Measurements from ENCODE around the gene ANKRD29. TPM values are rescaled to one million over a fixed set of nuclear protein-coding genes. Genes with fewer than 3 reads are reported as not detected.

ANKRD29 gene
- total and polyA plus RNA-seq, 10 of the 15 experiments (the other 5 are each of a cell fraction or from before 2014, with no cell fraction given): 0.53 to 9.2 (median 1.6) TPM

DNA sequence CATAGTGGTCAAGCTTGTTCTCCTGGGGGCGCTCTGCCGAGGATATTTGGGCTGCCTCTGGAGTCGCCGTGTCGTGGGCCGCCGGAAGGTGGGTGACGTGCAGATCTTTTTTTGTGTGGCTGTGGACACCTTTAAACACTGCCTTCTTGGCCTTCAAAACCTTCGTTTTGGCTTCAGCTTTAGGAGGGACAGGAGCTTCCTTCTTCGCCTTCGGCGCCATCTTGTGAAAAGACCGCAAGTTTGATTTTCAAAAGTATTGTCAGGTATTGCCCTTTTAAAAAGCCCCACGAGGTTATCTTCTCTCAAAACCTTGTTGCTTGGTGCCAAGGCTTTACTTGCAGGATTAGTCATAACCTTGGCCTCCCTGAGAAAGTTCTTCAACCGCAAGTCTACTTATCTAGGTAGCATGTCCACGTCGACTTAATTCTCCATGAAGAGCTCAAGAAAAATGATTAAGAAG lies 47.4 kb upstream of the ANKRD29 start:
- H3K4me1 ChIP-seq (ENCODE audit: control insufficient read depth, insufficient read depth, low read length): no peaks in the 10 kb centered on the region
- H3K79me2 ChIP-seq (ENCODE audit: control insufficient read depth, insufficient read depth, low read length): no peaks in the 10 kb centered on the region
- ATAC-seq (no peak; the same call in 2 of the 3 replicates), FAIRE-seq (no peak), DNase-seq (ENCODE audit: low read depth, low spot score) (no peak)
- no peak overlapping the region for H3K9ac ChIP-seq (ENCODE audit: control insufficient read depth, insufficient read depth, low read length)
- intact Hi-C loops (cut with micrococcal nuclease; ENCODE audit: unreplicated experiment) (loop anchor here (10.0 kb wide), 1 partner anchor 205 kb away; no protein-coding TSS in a partner anchor), in situ Hi-C loops (cut with MboI) (no loop called here)
- SMC1A ChIA-PET (ENCODE audit: uncharacterized antibody, unreplicated experiment): no interaction called here
- no TSS peak for BruUV-seq (replicated peaks)
- POLR2A ChIA-PET: interaction anchor here (0.6 kb wide), 1 partner anchor 127 kb away, joined by 3 read pairs; no protein-coding TSS in a partner anchor
- 74% methylated on average over 17 of the region's 17 CpGs for WGBS (ENCODE audit: insufficient coverage, insufficient replicate concordance, low lambda C conversion rate, missing lambda C conversion rate)
- TF ChIP-seq JUNB (IDR thresholded peaks at IDR 0.05): no peak
- peak; percentile 37; the same call in 1 of the 2 replicates for TF ChIP-seq YY1 (IDR thresholded peaks at IDR 0.05; ENCODE audit: low read depth, low read length)
- no peaks in the 10 kb centered on the region; a peak in 1 of 4 replicates for H3K27me3 ChIP-seq (replicated peaks in 1 of 2; ENCODE audit: control insufficient read depth in 2 of 2, insufficient read depth in 2 of 2, low read length in 1 of 2)
- H2AFZ ChIP-seq (ENCODE audit: control insufficient read depth, low read depth, low read length): no peak overlapping the region
- RAD21 ChIA-PET (ENCODE audit: unreplicated experiment): interaction anchor here (1.3 kb wide), 1 partner anchor 25 kb away, joined by 3 read pairs; no protein-coding TSS in a partner anchor
- peaks cover 3% of the 10 kb centered on the region; the same call in 1 of the 3 replicates for H3K9me3 ChIP-seq (replicated peaks; ENCODE audit: control insufficient read depth, insufficient read depth, low read length)
- no peaks in the 10 kb centered on the region for H3K36me3 ChIP-seq (ENCODE audit: control insufficient read depth in 2 of 2, insufficient read depth in 2 of 2, low read length in 1 of 2)
- no peak overlapping the region for H3K4me2 ChIP-seq (ENCODE audit: control insufficient read depth, insufficient read depth)
- CTCF ChIA-PET: interaction anchor here (0.6 to 1.8 kb wide), 3 partner anchors 10 to 102 kb away, joined by 3 to 5 read pairs (median 4); no protein-coding TSS in a partner anchor
- H3K4me3 ChIP-seq: no peak overlapping the region
- H4K20me1 ChIP-seq (ENCODE audit: control insufficient read depth, insufficient read depth): no peaks in the 10 kb centered on the region
- no peak overlapping the region for H3K27ac ChIP-seq (ENCODE audit: control insufficient read depth, insufficient read depth)

DNA sequence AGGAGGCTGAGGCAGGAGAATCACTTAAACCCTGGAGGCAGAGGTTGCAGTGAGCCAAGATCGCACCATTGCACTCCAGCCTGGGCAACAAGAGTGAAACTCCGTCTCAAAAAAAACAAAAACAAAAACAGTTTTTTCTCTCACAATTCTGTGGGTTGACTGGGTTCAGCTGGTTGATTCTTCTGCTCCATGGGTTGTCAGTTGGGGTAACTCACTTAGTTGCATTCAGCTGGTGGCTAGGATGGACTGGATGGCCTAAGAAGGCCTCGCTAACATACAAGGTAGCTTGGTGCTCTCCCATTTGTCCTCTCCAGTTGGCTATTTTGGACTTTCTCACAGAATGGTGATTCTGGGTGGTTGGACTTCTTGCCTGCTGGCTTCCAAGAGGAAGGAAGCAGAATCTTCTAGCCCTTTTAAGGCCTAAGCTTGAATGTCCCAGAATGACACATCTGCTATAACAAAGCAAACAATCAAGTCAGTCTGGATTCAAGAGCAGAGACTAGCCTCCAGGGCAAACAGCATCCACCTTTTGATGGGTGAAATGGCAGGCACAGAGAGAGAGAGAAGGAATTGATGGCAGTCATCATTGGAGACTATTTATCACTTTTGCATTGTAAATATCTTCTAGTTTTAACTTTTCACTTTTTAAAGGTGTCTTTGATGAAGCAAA lies 44.4 kb upstream of the ANKRD29 start:
- BruUV-seq (replicated peaks): no TSS peak
- in situ Hi-C loops (cut with MboI) (no loop called here), intact Hi-C loops (cut with micrococcal nuclease; ENCODE audit: unreplicated experiment) (no loop called here)
- DNase-seq (ENCODE audit: low read depth, low spot score) (no peak), ATAC-seq (no peak), FAIRE-seq (no peak)
- SMC1A ChIA-PET (ENCODE audit: uncharacterized antibody, unreplicated experiment): interaction anchor here (0.7 kb wide), 1 partner anchor 23 kb away, joined by 3 read pairs; no protein-coding TSS in a partner anchor
- no peaks in the 10 kb centered on the region for H3K36me3 ChIP-seq (ENCODE audit: control insufficient read depth in 2 of 2, insufficient read depth in 2 of 2, low read length in 1 of 2)
- peaks cover 3% of the 10 kb centered on the region; the same call in 1 of the 3 replicates for H3K9me3 ChIP-seq (replicated peaks; ENCODE audit: control insufficient read depth, insufficient read depth, low read length)
- no peaks in the 10 kb centered on the region for H4K20me1 ChIP-seq (ENCODE audit: control insufficient read depth, insufficient read depth)
- RAD21 ChIA-PET (ENCODE audit: unreplicated experiment): no interaction called here
- TF ChIP-seq NRF1 (conservative IDR thresholded peaks at IDR 0.05; ENCODE audit: low read depth, low read length) (no peak), MTA2 (IDR thresholded peaks at IDR 0.05; ENCODE audit: low read depth) (no peak), RB1 (IDR thresholded peaks at IDR 0.05; ENCODE audit: borderline replicate concordance) (no peak), LARP7 (IDR thresholded peaks at IDR 0.05) (no peak)
- TF ChIP-seq, protein P1, sequence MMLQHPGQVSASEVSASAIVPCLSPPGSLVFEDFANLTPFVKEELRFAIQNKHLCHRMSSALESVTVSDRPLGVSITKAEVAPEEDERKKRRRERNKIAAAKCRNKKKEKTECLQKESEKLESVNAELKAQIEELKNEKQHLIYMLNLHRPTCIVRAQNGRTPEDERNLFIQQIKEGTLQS (IDR thresholded peaks at IDR 0.05; ENCODE audit: borderline replicate concordance, extremely low read depth, low read depth, low read length): no peak
- no peak overlapping the region for H2AFZ ChIP-seq (ENCODE audit: control insufficient read depth, low read depth, low read length)
- no peak overlapping the region for H3K4me3 ChIP-seq
- H3K79me2 ChIP-seq (ENCODE audit: control insufficient read depth, insufficient read depth, low read length): no peaks in the 10 kb centered on the region
- POLR2A ChIA-PET: no interaction called here
- no peak overlapping the region for H3K27ac ChIP-seq (ENCODE audit: control insufficient read depth, insufficient read depth)
- 77% methylated on average over 3 of the region's 3 CpGs for WGBS (ENCODE audit: insufficient coverage, insufficient replicate concordance, low lambda C conversion rate, missing lambda C conversion rate)
- no peaks in the 10 kb centered on the region for H3K4me1 ChIP-seq (ENCODE audit: control insufficient read depth, insufficient read depth, low read length)
- CTCF ChIA-PET: no interaction called here
- no peak overlapping the region for H3K9ac ChIP-seq (ENCODE audit: control insufficient read depth, insufficient read depth, low read length)
- no peaks in the 10 kb centered on the region for H3K27me3 ChIP-seq (replicated peaks in 1 of 2; ENCODE audit: control insufficient read depth in 2 of 2, insufficient read depth in 2 of 2, low read length in 1 of 2)
- no peak overlapping the region for H3K4me2 ChIP-seq (ENCODE audit: control insufficient read depth, insufficient read depth)
